ENCODE results near the gene C2orf49.

GRCh38 chr2:105397953-105398335 lies 60.6 kb downstream of the C2orf49 start:
- no peak for TF ChIP-seq POLR2A (IDR thresholded peaks at IDR 0.05; ENCODE audit: control extremely low read depth in 1 of 2, low read depth in 2 of 2, low read length in 2 of 2)
- TF ChIP-seq POLR2AphosphoS5 (IDR thresholded peaks at IDR 0.05; ENCODE audit: low read depth, low read length), result no peak
- TF ChIP-seq, protein P1, sequence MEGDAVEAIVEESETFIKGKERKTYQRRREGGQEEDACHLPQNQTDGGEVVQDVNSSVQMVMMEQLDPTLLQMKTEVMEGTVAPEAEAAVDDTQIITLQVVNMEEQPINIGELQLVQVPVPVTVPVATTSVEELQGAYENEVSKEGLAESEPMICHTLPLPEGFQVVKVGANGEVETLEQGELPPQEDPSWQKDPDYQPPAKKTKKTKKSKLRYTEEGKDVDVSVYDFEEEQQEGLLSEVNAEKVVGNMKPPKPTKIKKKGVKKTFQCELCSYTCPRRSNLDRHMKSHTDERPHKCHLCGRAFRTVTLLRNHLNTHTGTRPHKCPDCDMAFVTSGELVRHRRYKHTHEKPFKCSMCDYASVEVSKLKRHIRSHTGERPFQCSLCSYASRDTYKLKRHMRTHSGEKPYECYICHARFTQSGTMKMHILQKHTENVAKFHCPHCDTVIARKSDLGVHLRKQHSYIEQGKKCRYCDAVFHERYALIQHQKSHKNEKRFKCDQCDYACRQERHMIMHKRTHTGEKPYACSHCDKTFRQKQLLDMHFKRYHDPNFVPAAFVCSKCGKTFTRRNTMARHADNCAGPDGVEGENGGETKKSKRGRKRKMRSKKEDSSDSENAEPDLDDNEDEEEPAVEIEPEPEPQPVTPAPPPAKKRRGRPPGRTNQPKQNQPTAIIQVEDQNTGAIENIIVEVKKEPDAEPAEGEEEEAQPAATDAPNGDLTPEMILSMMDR (IDR thresholded peaks at IDR 0.05; ENCODE audit: control extremely low read depth in 1 of 3, insufficient read depth in 1 of 3, low read depth in 1 of 3, low read length in 3 of 3), result no peak
- no peak for TF ChIP-seq FOSL1 (IDR thresholded peaks at IDR 0.05; ENCODE audit: insufficient read depth, low read depth, low read length)
- no peak for TF ChIP-seq SP4 (IDR thresholded peaks at IDR 0.05; ENCODE audit: low read length)
- no peak for TF ChIP-seq ZNF274 (IDR thresholded peaks at IDR 0.05; ENCODE audit: borderline replicate concordance, extremely low read depth, low read length)
- no peak for TF ChIP-seq EZH2 (IDR thresholded peaks at IDR 0.05; ENCODE audit: low read depth, low read length, severe bottlenecking)
- no peak for TF ChIP-seq HDAC6 (IDR thresholded peaks at IDR 0.05; ENCODE audit: low read depth, low read length)
- no peak for TF ChIP-seq TCF12 (IDR thresholded peaks at IDR 0.05; ENCODE audit: low read depth, low read length)
- no peak for TF ChIP-seq MAFK (IDR thresholded peaks at IDR 0.05; ENCODE audit: low read depth, low read length)
- TF ChIP-seq EP300 (IDR thresholded peaks at IDR 0.05; ENCODE audit: borderline replicate concordance in 1 of 2, low read depth in 2 of 2, low read length in 2 of 2), result no peak
- no peak for TF ChIP-seq EGR1 (IDR thresholded peaks at IDR 0.05; ENCODE audit: borderline replicate concordance, low read depth, low read length)
- TF ChIP-seq SRF (IDR thresholded peaks at IDR 0.05; ENCODE audit: low read depth, low read length), result no peak

All from H1 (cell line).